ENCODE results near the gene DCBLD2. TPM values are rescaled to one million over a fixed set of nuclear protein-coding genes. Genes with fewer than 3 reads are reported as not detected.
A peak's percentile ranks its signal among the peaks of the same experiment; 100 is the strongest.

The DCBLD2 gene
- total RNA-seq, 1 experiment from 2014 or later = 500 TPM

DNA sequence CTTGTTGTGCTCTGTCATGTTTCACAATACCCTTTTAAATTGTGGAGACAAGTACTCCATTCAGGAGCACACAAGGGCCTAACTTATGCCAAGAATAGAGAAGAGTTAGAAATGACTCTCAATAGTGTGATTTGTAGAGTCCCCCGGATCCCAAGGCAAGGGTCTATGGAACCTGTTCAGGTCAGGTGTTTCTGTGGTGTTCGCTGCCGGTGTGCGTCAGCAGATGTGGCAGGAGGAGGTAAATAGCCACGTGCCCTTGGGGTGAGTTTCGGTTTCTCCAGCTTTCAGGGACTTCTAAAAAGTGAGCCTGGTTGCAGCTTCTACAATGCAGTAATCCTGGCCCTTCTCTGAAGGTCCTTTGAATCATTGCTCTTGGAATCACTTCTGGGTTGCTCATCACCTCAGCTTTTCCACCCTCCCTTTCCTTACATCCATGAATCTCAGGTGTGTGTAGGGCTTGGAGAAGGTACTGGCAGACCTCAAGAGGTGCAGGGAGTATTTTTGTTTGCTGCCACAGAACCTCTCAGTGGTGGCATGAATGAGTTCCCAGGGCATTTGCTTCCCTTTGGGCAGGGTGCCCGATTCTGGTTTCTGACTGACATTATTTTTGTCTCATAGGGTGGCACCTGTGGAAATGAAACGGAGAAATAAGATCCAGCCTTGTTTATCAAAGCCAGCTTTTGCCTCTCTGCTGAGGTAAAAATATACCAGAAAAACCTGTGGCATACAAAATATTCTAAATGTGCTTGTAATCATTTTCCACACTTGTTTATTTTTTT is 131.0 kb downstream of the DCBLD2 start:
- no peak for DNase-seq (ENCODE audit: low read depth)

DNA sequence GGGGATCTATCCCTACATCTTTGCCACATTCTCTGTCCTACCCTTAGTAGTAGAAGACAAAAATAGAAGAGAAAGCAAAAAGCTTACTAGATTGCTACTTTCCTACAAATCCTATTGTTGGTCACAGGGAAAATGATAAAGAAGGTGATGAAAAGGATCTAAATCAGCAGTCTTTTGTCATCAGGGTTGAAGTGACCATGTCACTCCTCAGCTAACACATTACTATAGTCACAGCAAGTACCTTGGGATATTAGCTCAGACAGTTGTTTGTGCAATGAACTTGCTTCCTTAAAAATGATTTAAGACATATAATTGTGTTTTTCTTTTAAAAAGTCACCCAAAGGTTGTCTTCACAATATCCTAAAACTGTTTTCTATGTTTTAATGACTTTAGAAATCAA is 132.0 kb downstream of the DCBLD2 start:
- no peak for DNase-seq (ENCODE audit: low read depth)

DNA sequence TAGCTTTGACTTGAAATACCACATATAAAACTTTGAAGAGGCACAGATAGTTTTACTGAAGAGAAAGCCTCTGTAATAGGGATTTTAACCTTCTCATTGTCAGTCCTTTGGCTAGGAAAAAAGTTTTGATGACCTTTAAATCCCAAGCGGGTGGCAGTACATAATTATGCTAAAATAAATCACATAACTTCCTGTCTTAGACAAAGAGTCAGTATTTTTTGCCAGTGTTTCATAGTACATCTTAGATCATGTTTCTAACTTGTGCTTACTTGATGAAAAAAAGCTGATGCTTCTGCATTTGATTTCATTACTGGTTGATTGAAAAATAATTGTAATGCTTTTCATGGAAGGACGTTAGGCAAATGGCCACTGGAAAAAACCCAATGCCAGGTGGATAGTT is 132.5 kb downstream of the DCBLD2 start:
- no peak for DNase-seq (ENCODE audit: low read depth)

- DNase-seq (ENCODE audit: low read depth) = no peak
Observed at GRCh38 chr3:98766924-98767323, 134.6 kb downstream of the DCBLD2 start.

DNA sequence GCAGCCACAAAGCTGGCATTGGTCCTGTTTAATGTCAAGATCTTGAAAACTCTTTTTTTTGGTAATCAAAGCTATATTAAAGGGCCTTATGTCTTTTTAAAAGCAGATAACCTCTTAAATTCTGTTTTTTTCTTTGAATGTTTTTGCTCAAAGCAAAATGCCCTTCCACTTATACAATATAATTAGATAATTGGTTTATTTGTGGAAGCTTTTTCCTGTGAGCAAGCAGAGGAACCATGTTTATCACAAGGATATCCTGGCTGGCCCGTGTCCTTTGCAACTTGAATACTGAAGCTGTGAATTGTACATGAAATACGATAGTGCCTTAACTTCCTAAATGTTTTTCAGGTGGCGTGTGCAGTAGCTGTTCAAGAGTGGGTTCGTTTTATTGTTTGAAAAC is 135.8 kb downstream of the DCBLD2 start:
- no peak for DNase-seq (ENCODE audit: low read depth)

- DNase-seq (ENCODE audit: low read depth) = no peak
Observed at GRCh38 chr3:98764472-98764884, 137.0 kb downstream of the DCBLD2 start.

GRCh38 chr3:98763819-98764418 is 137.6 kb downstream of the DCBLD2 start:
- DNase-seq (ENCODE audit: low read depth) = no peak

DNA sequence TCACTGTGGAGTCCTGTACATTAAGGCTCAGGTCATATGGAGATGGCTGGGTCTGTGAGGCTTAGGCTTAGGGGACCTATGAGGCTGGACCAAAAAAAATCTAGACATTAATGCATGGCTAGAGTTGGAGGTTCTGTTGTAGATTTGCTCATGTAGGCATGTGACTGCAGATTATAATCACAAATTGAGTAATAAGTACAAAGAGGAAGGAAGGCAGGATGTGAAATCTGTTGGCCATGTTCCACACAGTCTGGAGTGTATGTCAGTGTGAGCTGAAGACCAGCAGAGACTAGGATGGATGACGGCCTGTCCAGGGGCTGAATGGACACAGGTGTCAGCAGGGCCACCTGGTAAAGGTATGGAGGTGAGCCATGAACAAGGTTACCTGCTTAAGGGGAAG is 138.4 kb downstream of the DCBLD2 start, which contains the start of gene ST3GAL6:
TSS of gene ST3GAL6 (plus strand) at position 265 of the 400 bp plus-strand sequence. CDS start 5,101 bp downstream, outside the sequence.
- DNase-seq (ENCODE audit: low read depth) = peak; percentile 60

DNA sequence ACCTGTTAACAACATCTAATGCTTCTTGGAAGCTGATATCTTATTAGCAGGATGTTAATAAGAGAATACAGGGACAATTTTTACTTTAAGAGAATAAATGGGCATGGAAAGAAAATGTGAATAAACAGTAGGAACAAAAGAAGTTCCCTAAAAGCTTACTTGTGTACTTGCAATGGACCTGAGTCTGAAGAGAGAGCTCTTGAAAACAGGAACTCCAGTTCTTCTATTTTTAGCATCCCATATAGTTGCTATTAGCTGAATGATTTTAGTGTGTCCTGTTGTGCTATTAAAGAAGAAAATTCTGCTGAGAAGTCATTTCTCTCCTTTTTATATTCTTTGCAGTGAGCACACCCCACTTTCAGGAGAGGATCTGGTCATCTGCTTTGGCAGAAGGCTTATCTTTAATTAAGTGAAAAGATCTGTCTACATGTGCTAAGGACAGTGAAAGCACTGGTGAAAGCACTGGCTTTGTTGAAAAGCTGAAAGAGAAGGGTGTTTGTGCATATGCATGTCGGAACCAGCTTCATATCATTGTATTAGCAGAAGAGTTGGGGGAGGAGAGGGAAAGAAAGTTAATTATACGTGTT is 139.8 kb downstream of the DCBLD2 start:
- no peak for DNase-seq (ENCODE audit: low read depth)

- no peak for DNase-seq (ENCODE audit: low read depth)
Observed at GRCh38 chr3:98759629-98760028, 141.9 kb downstream of the DCBLD2 start.

DNA sequence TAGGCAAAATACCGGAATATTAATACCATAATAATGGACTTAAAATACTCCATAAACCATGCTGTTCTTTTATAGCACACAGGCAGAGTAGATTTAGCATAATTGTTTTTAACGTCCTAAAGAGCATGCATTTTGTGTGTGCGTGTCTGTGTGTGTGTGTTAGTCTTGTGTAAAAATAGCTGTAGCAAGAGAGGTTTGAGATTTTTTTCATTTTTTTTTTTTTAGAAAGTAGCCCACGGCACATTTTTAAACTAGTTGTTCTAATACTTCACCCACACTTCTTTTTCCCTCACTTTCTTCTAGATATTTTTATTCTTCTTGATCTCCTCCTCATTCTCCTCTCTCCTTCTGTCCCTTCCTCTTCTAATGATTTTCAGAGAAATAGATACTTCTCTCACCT is 145.9 kb downstream of the DCBLD2 start:
- no peak for DNase-seq (ENCODE audit: low read depth)

DNA sequence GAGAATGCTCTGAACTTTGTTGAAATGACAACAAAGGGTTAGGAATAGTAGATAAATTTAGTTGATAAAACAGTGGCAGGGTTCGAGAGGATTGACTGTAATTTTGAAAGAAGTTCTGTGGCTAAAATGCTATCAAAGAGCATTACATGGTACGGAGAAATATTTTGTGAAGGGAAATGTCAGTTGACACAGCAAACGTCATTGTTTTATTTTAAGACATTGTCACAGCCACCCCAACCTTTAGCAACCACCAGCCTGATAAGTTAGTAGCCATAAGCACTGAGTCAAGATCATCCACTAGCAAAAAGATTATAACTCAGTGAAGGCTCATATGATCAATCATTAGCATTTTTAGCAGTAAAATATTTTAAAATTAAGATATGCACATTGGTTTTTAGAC is 147.0 kb downstream of the DCBLD2 start:
- DNase-seq (ENCODE audit: low read depth) = no peak

GRCh38 chr3:98750276-98750919 is 151.1 kb downstream of the DCBLD2 start:
- no peak for DNase-seq (ENCODE audit: low read depth)

DNA sequence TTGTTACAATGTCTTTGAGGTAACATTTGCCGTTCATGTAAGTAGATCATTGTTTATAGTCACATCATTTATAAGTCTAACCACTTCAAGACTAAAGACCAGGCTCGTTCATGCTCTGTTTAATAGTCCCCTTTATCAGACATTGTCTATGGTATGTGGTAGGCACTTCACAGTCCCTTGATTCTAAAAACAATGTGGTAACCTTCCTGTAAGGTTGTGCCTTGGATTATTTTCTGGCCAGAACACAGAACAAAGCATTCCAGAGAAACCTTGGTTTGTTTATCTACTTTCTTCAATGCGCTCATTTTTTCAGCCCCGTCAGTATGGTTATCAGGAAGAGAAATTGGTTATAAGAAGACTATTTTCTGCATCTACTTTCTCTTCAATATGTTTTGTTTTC is 154.6 kb downstream of the DCBLD2 start:
- no peak for DNase-seq (ENCODE audit: low read depth)

GRCh38 chr3:98746122-98746521 is 155.4 kb downstream of the DCBLD2 start:
- no peak for DNase-seq (ENCODE audit: low read depth)

Small RNAs within 50 kb of the gene (small RNA-seq; reads per million reads assigned to genes)
- gene RNU6-1263P (not detected), gene RNU6-26P (0.07 reads per million)

Other genes starting within 250 kb of the DCBLD2 start
- 11.1 and 12.4 TPM in 2 replicates for gene ST3GAL6, start 138.4 kb downstream of the DCBLD2 start, total RNA-seq (2014; rRNA removed; shearing (Covaris generic))

Measured in HT1080 (cell line).